HEK293T (cell line): Measurements from ENCODE around the gene FSD2.

Source experiments
- ARNT ChIP-seq: fragments of 450-650 bp; IDR thresholded peaks from 2 replicates; pipeline ENCODE4 v1.6.1; 2017; ENCODE audit warnings: mild to moderate bottlenecking
- BHLHE40 ChIP-seq: fragments of 450-650 bp; IDR thresholded peaks from 2 replicates; pipeline ENCODE4 v1.6.1; 2016; ENCODE audit warnings: mild to moderate bottlenecking, moderate library complexity, borderline replicate concordance
- FOXA1 ChIP-seq: fragments of 450-650 bp; IDR thresholded peaks from 2 replicates; pipeline ENCODE4 v1.6.1; 2016; ENCODE audit warnings: mild to moderate bottlenecking
- HDGF ChIP-seq: fragments of 450-650 bp; IDR thresholded peaks from 2 replicates; pipeline ENCODE4 v1.6.1; 2017; ENCODE audit warnings: antibody characterized with exemption, borderline replicate concordance
- LEF1 ChIP-seq: fragments of 450-650 bp; IDR thresholded peaks from 2 replicates; pipeline ENCODE4 v1.6.1; 2017; ENCODE audit warnings: mild to moderate bottlenecking, borderline replicate concordance
- PKNOX1 ChIP-seq: fragments of 450-650 bp; IDR thresholded peaks from 2 replicates; pipeline ENCODE4 v1.6.1; 2016
- SP1 ChIP-seq: fragments of 450-650 bp; IDR thresholded peaks from 2 replicates; pipeline ENCODE4 v1.6.1; 2017
- SUZ12 ChIP-seq: fragments of 450-650 bp; IDR thresholded peaks from 2 replicates; pipeline ENCODE4 v1.6.1; 2016; ENCODE audit warnings: mild to moderate bottlenecking
- TARDBP ChIP-seq: fragments of 450-650 bp; IDR thresholded peaks from 2 replicates; pipeline ENCODE4 v1.6.1; 2016
- ZNF384 ChIP-seq: fragments of 450-650 bp; IDR thresholded peaks from 2 replicates; pipeline ENCODE4 v1.6.1; 2016

GRCh38 chr15:82843566-82843965, 37.7 kb upstream of the FSD2 start:
- no peak for TF ChIP-seq SP1
- no peak for TF ChIP-seq ARNT
- TF ChIP-seq SUZ12 = no peak
- TF ChIP-seq BHLHE40 = no peak
- TF ChIP-seq FOXA1 = no peak
- TF ChIP-seq ZNF384 = no peak
- no peak for TF ChIP-seq LEF1
- no peak for TF ChIP-seq PKNOX1
- no peak for TF ChIP-seq TARDBP
- TF ChIP-seq HDGF = no peak
